Peyer's patch (tissue), 4 donors: ENCODE data around the gene OSBPL9. TPM values are rescaled to one million over a fixed set of nuclear protein-coding genes. Genes with fewer than 3 reads are reported as not detected.

Experiments
- DNase-seq, 3 donors: peaks; one replicate each; pipeline ENCODE4 v3.0.0-alpha.2; 2017 to 2019
- H3K27ac ChIP-seq, 4 donors: fragments of 200-600 bp; sonication (generic); one replicate each; pipeline ENCODE4 v1.5.1; 2016 to 2019
- H3K27me3 ChIP-seq, 2 donors: fragments of 200-600 bp; sonication (generic); one replicate each; pipeline ENCODE4 v1.5.1; 2019
- H3K36me3 ChIP-seq, 3 donors: fragments of 200-600 bp; sonication (generic); one replicate each; pipeline ENCODE4 v1.5.1; 2016 to 2019
- H3K4me1 ChIP-seq, 4 donors: fragments of 200-600 bp; sonication (generic); one replicate each; pipeline ENCODE4 v1.5.1; 2016 to 2019
- H3K4me3 ChIP-seq, 4 donors: fragments of 200-600 bp; sonication (generic); 1 replicate in 3 of 4; 2 replicates in 1 of 4; pipeline ENCODE4 v1.5.1; 2016 to 2019; ENCODE audit warnings: mild to moderate bottlenecking in 1 of 4
- H3K9me3 ChIP-seq, 4 donors: fragments of 200-600 bp; sonication (generic); one replicate each; pipeline ENCODE4 v1.5.1; 2016 to 2019; ENCODE audit warnings: mild to moderate bottlenecking in 1 of 4
- CTCF ChIP-seq, 6 experiments: fragments of 450-650 bp in 4 of 6; fragments of 200-600 bp in 2 of 6; sonication (generic) in 1 of 6; IDR thresholded peaks; one replicate each; pipeline ENCODE4 v1.5.1; 2017 to 2019; ENCODE audit warnings: antibody characterized with exemption in 6 of 6, mild to moderate bottlenecking in 3 of 6, moderate library complexity in 1 of 6
- POLR2A ChIP-seq, 2 donors: fragments of 450-650 bp; IDR thresholded peaks; one replicate each; pipeline ENCODE4 v1.5.1; 2017; ENCODE audit warnings: antibody characterized with exemption in 2 of 2, mild to moderate bottlenecking in 2 of 2, moderate library complexity in 2 of 2
- total RNA-seq, 4 donors: library from RNA; depleted of rRNA; stranded (reverse); fragments of >200 nt; gene quantifications; one replicate each; pipeline ENCODE4 v1.1.0, GENCODE V29; 2016

The OSBPL9 gene
- total RNA-seq, 4 donors from 2014 or later: 54.1 to 597 (median 69.8) TPM

GRCh38 chr1:51744506-51745303 lies 127.8 kb downstream of the OSBPL9 start:
- DNase-seq: no peak
- no peaks in the 10 kb centered on the region for H3K4me1 ChIP-seq
- H3K27me3 ChIP-seq: no peaks in the 10 kb centered on the region
- H3K9me3 ChIP-seq: no peaks in the 10 kb centered on the region
- H3K36me3 ChIP-seq: peaks cover 0 to 10% (median 0%) of the 10 kb centered on the region in 3 donors
- no peak overlapping the region for H3K27ac ChIP-seq
- no peak overlapping the region for H3K4me3 ChIP-seq
- TF ChIP-seq POLR2A (IDR thresholded peaks at IDR 0.05): no peak
- TF ChIP-seq CTCF (IDR thresholded peaks at IDR 0.05): no peak

DNA sequence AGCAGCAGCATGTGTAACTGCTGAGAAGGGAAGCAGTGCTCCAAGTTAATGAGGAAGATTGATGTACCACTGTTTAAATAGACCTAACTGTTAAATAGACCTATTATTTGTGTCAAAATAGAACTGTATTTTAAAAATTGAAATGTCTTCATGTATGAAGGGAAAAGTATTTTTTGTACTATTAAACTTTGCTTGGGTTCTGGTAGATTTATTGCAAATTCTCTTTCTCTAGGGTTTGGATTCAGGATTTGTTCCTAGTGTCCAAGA lies 128.3 kb downstream of the OSBPL9 start:
- DNase-seq: no peak
- H3K27me3 ChIP-seq: no peaks in the 10 kb centered on the region
- TF ChIP-seq POLR2A (IDR thresholded peaks at IDR 0.05): no peak
- no peak for TF ChIP-seq CTCF (IDR thresholded peaks at IDR 0.05)

DNA sequence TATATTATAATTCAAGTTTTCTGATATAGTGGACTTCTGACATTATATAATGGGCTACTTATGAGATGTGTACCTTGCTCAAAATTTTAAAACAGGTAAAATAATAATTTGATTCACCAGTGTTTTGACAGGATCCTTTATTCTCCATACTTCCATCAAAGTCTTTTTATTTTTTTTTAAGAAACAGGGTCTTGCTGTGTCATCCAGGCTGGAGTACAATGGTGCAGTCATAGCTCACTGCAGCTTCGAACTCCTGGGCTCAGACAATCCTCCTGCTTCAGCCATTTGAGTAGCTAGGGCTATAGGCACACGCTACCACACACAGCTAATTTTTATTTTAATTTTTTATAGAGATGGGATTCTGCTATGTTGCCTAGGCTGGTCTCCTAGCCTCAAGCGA lies 132.3 kb downstream of the OSBPL9 start:
- no peaks in the 10 kb centered on the region for H3K9me3 ChIP-seq
- no peak overlapping the region for H3K4me3 ChIP-seq
- DNase-seq: no peak
- TF ChIP-seq CTCF (IDR thresholded peaks at IDR 0.05) (no peak), POLR2A (IDR thresholded peaks at IDR 0.05) (no peak)
- no peak overlapping the region for H3K27ac ChIP-seq
- peaks cover 0 to 23% (median 0%) of the 10 kb centered on the region in 3 donors for H3K36me3 ChIP-seq
- no peaks in the 10 kb centered on the region for H3K4me1 ChIP-seq
- no peaks in the 10 kb centered on the region for H3K27me3 ChIP-seq

More for the DNA sequence above, 128.3 kb downstream of the OSBPL9 start:
- H3K27ac ChIP-seq: no peak overlapping the region
- no peaks in the 10 kb centered on the region for H3K9me3 ChIP-seq
- H3K4me3 ChIP-seq: no peak overlapping the region
- no peaks in the 10 kb centered on the region for H3K4me1 ChIP-seq
- H3K36me3 ChIP-seq: peaks cover 0 to 10% (median 0%) of the 10 kb centered on the region in 3 donors

GRCh38 chr1:51750218-51750617 lies 133.3 kb downstream of the OSBPL9 start:
- no peak for DNase-seq
- Histone ChIP-seq H3K36me3 (peaks cover 0 to 28% (median 0%) of the 10 kb centered on the region in 3 donors), H3K27me3 (no peaks in the 10 kb centered on the region), H3K4me3 (no peak overlapping the region), H3K27ac (no peak overlapping the region), H3K4me1 (no peaks in the 10 kb centered on the region), H3K9me3 (no peaks in the 10 kb centered on the region)
- TF ChIP-seq CTCF (IDR thresholded peaks at IDR 0.05) (no peak), POLR2A (IDR thresholded peaks at IDR 0.05) (no peak)

DNA sequence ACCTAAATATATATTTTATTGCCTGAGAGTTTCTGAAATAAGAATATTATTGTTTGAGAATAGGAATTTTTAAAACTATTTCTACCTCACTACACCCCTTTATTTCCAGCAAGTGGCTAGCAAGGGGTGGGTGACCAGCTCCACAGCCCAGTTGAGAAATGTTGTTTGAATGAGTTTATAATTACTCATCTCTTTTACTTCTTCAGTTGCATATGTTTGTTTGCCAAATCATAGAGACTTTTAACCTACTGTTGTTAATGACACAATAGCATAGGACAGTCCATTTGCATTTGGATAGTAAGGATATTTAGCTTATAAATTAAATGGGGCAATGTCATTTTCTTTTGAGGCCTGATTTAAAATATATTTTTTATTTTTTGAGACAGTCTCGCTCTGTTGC lies 133.8 kb downstream of the OSBPL9 start:
- Histone ChIP-seq H3K27me3 (no peaks in the 10 kb centered on the region), H3K27ac (no peak overlapping the region), H3K4me3 (no peak overlapping the region), H3K9me3 (no peaks in the 10 kb centered on the region), H3K4me1 (no peaks in the 10 kb centered on the region), H3K36me3 (peaks cover 0 to 33% (median 0%) of the 10 kb centered on the region in 3 donors)
- no peak for DNase-seq
- TF ChIP-seq CTCF (IDR thresholded peaks at IDR 0.05) (no peak), POLR2A (IDR thresholded peaks at IDR 0.05) (no peak)
